RWPE1 (cell line): ENCODE measurements around the gene USP34.

Source experiments
- CTCF ChIA-PET: fragments of 350-600 bp; sonication (Branson Sonifier 250); formaldehyde crosslinking; extraction: SDS; loops from one replicate; lab custom pipeline; 2021; lab: Yijun Ruan, JAX
- POLR2A ChIA-PET: fragments of 400-600 bp; formaldehyde crosslinking; extraction: SDS; loops from one replicate; lab custom pipeline; 2020; ENCODE audit warnings: antibody characterized with exemption; ENCODE audit not compliant: low non-redundant PET; lab: Yijun Ruan, JAX
- DNase-seq: peaks from one replicate; pipeline ENCODE4 v3.0.0; 2012; ENCODE audit warnings: low spot score
- H3K27ac ChIP-seq: fragments of 450-650 bp; 2 replicates; pipeline ENCODE4 v1.5.1; 2017
- TF ChIP-seq, protein P1 (sequence below): fragments of 450-650 bp; conservative IDR thresholded peaks from 2 replicates; pipeline ENCODE4 v1.5.1; 2017; ENCODE audit warnings: low read depth, mild to moderate bottlenecking

The USP34 gene

GRCh38 chr2:61438670-61439069, 32.2 kb downstream of the USP34 start:
- DNase-seq, result no peak
- ChIA-PET CTCF (no interaction called here), POLR2A (no interaction called here)
- H3K27ac ChIP-seq, result peak overlapping the region; percentile 47; the same call in 1 of the 2 replicates
- TF ChIP-seq, protein P1, sequence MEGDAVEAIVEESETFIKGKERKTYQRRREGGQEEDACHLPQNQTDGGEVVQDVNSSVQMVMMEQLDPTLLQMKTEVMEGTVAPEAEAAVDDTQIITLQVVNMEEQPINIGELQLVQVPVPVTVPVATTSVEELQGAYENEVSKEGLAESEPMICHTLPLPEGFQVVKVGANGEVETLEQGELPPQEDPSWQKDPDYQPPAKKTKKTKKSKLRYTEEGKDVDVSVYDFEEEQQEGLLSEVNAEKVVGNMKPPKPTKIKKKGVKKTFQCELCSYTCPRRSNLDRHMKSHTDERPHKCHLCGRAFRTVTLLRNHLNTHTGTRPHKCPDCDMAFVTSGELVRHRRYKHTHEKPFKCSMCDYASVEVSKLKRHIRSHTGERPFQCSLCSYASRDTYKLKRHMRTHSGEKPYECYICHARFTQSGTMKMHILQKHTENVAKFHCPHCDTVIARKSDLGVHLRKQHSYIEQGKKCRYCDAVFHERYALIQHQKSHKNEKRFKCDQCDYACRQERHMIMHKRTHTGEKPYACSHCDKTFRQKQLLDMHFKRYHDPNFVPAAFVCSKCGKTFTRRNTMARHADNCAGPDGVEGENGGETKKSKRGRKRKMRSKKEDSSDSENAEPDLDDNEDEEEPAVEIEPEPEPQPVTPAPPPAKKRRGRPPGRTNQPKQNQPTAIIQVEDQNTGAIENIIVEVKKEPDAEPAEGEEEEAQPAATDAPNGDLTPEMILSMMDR, result no peak

DNA sequence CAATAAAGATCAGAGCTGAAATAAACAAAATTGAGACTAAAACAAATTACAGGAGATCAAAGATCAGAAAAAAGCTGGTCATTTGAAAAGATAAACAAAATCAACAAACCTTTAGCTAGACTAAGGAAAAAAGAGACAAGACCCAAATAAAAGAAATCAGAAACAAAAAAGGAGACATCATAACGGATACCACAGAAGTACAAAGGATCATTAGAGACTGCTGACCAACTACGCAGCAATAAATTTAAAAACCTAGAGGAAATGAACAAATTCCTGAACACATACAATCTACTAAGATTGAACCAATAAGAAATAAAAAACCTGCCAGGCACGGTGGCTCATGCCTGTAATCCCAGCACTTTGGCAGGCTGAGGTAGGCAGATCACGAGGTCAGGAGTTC, 33.7 kb downstream of the USP34 start:
- H3K27ac ChIP-seq, result no peak overlapping the region
- TF ChIP-seq, protein P1, result no peak
- DNase-seq, result no peak
- POLR2A ChIA-PET, result no interaction called here
- CTCF ChIA-PET, result no interaction called here

DNA sequence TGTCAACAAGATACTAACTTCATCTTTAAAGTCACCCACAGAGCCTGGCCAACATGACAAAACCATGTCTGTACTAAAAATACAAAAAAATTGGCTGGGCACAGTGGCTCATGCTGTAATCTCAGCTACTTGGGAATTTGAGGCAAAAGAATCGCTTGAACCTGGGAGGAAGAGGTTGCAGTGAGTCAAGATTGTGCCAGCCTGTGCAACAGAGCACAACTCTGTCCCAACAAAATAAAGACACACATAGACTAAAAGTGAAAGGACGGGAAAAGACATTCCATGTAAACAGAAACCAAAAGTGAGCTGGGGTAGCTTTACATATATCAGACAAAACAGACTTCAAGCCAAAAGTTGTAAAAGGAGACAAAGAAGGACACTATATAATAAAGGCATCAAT, 34.8 kb downstream of the USP34 start:
- no peak for DNase-seq

GRCh38 chr2:61435291-61435690, 35.6 kb downstream of the USP34 start:
- no peak overlapping the region for H3K27ac ChIP-seq
- no peak for DNase-seq
- TF ChIP-seq, protein P1, result no peak
- ChIA-PET CTCF (interaction anchor here (0.8 kb wide), 1 partner anchor 48 kb away, joined by 3 read pairs; no protein-coding TSS in a partner anchor), POLR2A (no interaction called here)

More for the DNA sequence above, 34.8 kb downstream of the USP34 start:
- no peak overlapping the region for H3K27ac ChIP-seq
- POLR2A ChIA-PET, result no interaction called here
- CTCF ChIA-PET, result no interaction called here
- TF ChIP-seq, protein P1, result no peak

- TF ChIP-seq, protein P1, result no peak
- H3K27ac ChIP-seq, result no peak overlapping the region
- CTCF ChIA-PET, result no interaction called here
- POLR2A ChIA-PET, result no interaction called here
- DNase-seq, result no peak
These were observed 36.6 kb downstream of the USP34 start for GRCh38 chr2:61434314-61434713.

GRCh38 chr2:61433606-61434005, 37.3 kb downstream of the USP34 start:
- ChIA-PET POLR2A (no interaction called here), CTCF (no interaction called here)
- TF ChIP-seq, protein P1, result no peak
- no peak for DNase-seq
- no peak overlapping the region for H3K27ac ChIP-seq
